GM21360 (cell line): ENCODE results near the gene AKT2.
"Not testable (repeated sequence)": the region's sequence is repeated elsewhere in the genome, so short reads cannot be mapped to it uniquely, and the experiment has no call there.

Experiments used
- ATAC-seq: cut with Tn5 transposase; IDR thresholded peaks from one replicate; pipeline ENCODE4 v1.9.1; 2021; ENCODE audit warnings: mild to moderate bottlenecking, moderate library complexity; ENCODE audit not compliant: unreplicated experiment

AKT2 gene

GRCh38 chr19:40221858-40222619, 63.1 kb downstream of the AKT2 start:
- ATAC-seq = no peak

DNA sequence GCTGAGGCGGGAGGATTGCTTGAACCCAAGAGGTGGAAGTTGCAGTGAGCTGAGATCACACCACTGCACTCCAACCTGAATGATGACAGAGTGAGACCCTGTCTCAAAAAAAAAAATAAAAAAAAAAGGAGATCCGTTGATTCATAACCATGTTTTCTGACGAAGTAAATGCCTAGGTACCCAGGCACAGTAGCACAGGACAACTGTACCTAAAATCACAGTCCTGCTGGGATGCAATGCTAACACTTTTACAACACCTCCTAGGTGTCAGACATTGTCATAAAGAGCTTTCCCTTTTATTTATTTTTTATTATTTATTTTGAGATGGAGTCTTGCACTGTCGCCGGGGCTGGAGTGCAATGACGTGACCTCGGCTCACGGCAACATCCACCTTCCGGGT, 64.5 kb downstream of the AKT2 start:
- ATAC-seq = no peak

GRCh38 chr19:40219721-40220276, 65.3 kb downstream of the AKT2 start:
- no peak for ATAC-seq

DNA sequence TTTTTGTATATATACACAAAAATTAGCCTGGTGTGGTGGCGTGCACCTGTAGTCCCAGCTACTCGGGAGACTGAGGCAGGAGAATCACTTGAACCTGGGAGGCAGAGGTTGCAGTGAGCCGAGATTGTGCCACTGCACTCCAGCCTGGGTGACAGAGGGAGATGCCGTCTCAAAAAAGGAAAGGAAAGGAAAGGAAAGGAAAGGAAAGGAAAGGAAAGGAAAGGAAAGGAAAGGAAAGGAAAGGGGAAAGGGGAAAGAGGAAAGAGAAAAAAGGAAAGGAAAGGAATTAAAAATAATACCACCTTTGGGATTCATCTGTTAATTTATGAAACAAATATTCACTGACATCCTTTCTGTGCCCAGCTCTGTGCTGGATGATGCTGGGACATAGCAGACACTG, 66.1 kb downstream of the AKT2 start:
- ATAC-seq = not testable (repeated sequence)

DNA sequence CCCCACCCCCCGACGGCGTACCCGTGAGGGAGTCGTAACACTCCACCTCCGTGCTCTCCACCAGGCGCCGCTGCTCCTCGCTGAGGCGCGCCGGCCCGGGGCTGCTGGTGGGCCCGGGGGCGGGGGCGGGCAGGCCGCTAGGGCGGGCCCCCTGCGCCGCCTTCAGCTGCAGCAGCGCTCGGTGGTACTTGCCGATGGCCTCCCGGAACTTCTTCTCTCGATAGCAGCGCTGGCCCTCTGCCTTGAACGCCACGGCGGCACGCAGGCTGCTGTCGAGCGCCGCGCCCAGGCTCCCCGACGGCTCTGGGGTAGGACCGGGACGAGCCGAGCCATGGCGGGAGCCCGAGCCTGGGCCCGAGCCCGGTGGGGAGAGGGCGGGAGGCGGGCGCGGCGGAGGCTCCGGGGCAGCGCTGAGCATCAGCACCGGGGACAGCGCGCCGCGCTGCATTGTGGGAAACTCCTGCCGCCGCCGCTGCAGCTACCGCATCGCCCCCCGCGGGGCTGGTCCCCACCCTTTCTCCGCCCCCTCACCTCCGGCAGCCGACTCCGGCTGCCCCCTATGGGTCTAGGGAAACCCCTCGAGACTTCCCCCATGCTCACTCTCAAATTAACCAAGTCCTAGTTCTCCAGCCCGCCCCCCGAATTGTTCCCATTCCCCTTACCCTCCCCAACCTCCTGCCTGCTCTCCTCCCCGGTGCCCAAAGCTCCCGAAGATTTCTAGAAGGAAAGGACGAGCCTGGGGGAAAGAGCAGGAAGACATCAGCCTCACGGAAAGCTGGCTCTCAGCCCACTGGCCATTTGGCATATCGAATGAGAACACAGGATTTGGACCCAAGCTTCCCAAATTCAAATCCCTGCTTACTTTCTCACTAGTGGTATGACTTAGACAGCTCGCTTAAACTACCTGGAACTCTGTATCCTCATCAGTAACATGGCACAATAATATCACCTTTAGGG, 66.9 kb downstream of the AKT2 start, which contains the start of gene TTC9B:
Gene TTC9B (minus strand): TSS at position 451 of the 957 bp plus-strand sequence. CDS start 3 bp downstream, at position 448.
- no peak for ATAC-seq

- ATAC-seq = no peak
Measured at GRCh38 chr19:40217027-40217810, 67.9 kb downstream of the AKT2 start.

GRCh38 chr19:40216777-40217026, 68.4 kb downstream of the AKT2 start:
- no peak for ATAC-seq

DNA sequence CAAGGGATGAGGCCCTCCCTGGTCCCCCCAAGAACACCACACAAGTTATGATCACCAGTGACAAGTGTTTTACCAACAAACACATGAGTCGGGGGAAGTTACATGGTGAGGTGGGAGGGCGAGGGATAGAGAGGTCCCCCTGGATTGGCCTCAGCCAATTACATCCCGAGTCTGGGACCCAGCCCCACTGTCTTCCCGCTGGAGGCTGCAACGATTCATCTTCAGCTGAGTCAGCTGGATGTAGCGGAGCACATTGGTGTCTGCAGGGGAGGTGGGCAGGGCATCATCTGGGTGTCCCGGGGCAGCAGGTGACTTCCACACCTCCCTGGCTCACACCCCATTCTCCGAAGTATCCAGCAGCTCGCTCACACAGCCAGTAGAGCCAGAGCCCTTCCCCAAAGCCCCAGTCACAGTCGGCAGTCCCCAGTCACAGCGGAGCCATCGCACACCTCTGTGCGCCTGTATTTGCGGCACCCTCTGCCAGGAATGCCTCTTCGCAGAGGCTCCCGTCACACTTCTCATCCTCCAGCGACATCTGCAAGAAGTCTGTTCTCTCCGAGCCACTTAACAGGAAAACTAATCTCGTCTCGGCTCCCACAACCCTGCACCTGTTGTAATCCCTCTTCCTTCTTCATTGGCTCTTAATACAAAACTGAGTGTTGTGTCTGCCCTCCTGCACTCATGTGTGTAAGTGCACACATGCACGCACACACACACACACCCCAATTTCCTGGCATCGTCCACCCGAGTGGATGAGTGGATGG, 69.0 kb downstream of the AKT2 start:
- ATAC-seq = no peak

DNA sequence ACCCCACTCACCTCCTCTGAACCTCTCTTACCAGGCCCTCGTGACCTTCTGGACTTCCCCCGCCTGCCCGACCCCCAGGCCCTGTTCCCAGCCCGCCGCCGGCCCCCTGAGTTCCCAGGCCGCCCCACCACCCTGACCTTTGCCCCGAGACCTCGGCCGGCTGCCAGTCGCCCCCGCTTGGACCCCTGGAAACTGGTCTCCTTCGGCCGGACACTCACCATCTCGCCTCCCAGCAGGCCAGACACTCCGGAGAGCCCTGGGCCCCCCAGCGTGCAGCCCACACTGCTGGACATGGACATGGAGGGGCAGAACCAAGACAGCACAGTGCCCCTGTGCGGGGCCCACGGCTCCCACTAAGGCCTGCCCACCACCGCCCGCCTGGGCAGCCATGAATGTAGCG, 70.2 kb downstream of the AKT2 start:
- ATAC-seq = no peak

- ATAC-seq = no peak
Measured at GRCh38 chr19:40213882-40214570, 71.1 kb downstream of the AKT2 start.

DNA sequence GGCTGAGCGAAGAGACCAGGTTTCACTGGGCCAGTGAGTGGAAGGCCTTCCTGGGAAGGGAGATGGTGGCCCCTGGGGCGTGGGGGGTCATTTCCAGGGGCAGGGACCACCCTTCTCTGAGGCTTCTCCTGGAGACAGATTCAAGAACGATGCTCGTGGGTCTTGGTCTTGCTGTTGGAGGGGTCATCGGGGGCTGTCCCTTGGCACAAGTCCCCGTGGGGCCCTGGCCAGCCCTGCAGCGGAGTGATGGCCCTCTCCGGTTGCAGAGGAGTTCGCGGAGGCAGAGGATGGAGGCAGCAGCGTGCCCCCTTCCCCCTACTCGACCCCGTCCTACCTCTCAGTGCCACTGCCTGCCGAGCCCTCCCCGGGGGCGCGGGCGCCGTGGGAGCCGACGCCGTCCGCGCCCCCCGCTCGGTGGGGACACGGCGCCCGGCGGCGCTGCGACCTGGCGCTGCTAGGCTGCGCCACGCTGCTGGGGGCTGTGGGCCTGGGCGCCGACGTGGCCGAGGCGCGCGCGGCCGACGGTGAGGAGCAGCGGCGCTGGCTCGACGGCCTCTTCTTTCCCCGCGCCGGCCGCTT, 71.8 kb downstream of the AKT2 start:
- no peak for ATAC-seq

DNA sequence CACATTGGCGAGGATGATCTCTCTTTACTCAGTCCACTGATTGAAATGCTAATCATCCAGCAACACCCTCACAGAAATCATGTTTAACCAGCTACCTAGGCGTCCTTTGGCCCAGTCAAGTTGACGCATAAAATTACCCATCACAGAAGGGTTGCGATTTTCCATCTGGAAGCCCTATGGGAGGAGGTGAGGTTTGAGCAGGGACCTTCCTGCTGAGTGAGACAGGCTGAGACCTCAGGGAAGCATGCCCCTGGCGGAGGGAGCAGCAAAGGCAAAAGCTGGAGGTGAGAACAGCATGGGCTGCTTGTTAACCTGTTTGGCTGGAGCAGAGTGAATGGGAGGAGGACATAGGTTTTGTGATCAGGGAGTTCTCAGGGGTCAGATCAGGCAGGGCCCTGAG, 74.3 kb downstream of the AKT2 start:
- ATAC-seq = no peak

GRCh38 chr19:40208602-40209001, 76.5 kb downstream of the AKT2 start:
- no peak for ATAC-seq

DNA sequence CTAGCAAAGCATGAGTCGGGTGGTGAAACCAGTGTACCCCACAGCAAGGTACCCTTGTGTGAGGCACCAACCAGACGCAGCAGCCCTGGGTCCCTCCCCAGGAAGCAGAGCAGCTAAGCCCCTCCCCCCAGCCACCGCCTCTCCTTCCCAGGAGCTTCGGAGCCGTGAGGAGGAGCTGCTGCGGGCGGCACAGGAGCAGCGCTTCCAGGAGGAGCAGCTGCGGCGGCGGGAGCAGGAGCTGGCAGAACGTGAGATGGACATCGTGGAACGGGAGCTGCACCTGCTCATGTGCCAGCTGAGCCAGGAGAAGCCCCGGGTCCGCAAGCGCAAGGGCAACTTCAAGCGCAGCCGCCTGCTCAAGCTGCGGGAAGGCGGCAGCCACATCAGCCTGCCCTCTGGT, 79.4 kb downstream of the AKT2 start:
- ATAC-seq = no peak

DNA sequence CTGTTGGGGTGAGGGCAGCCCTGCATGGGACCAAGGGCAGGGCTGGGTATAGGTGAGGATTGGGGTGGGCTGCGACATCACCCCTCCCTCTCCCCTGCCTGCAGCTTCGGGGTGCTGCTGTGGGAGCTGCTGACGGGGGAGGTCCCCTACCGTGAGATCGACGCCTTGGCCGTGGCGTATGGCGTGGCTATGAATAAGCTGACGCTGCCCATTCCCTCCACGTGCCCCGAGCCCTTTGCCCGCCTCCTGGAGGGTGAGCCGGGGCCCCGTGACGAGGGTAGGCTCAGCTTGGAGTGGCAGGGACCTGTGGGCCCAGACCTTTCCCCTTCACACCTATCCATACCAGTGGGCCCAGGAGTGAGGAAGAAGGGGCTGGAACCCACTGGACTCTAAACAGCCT, 80.8 kb downstream of the AKT2 start:
- no peak for ATAC-seq

GRCh38 chr19:40200341-40201099, 84.6 kb downstream of the AKT2 start:
- ATAC-seq = no peak

DNA sequence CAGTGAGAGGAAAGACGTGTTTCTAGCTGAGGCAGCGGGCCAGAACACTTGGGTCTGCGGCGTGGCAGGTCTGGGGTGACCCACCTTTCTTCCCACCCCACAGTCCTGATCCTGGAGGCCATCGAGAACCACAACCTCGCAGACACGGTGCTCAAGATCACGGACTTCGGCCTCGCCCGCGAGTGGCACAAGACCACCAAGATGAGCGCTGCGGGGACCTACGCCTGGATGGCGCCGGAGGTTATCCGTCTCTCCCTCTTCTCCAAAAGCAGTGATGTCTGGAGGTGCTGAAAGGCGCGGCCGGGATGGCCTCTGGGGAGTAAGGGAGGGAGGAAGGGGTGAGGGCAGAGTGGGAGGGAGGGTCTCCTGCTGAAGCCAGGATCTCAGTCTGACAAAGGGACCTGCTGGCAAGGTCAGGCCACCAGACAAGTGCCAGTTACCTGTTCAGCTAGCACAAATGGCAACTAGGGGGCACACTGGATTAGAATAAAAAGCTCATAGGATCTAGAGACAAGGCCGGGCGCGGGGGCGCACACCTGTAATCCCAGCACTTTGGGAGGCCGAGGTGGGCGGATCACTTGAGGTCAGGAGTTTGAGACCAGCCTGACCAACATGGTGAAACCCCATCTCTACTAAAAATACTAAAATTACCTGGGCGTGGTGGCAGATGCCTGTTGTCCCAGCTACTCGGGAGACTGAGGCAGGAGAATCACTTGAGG, 86.7 kb downstream of the AKT2 start:
- ATAC-seq = no peak

- no peak for ATAC-seq
Measured at GRCh38 chr19:40193587-40193849, 91.6 kb downstream of the AKT2 start.
